ENCODE data around the gene E2F4.

Gene E2F4

DNA sequence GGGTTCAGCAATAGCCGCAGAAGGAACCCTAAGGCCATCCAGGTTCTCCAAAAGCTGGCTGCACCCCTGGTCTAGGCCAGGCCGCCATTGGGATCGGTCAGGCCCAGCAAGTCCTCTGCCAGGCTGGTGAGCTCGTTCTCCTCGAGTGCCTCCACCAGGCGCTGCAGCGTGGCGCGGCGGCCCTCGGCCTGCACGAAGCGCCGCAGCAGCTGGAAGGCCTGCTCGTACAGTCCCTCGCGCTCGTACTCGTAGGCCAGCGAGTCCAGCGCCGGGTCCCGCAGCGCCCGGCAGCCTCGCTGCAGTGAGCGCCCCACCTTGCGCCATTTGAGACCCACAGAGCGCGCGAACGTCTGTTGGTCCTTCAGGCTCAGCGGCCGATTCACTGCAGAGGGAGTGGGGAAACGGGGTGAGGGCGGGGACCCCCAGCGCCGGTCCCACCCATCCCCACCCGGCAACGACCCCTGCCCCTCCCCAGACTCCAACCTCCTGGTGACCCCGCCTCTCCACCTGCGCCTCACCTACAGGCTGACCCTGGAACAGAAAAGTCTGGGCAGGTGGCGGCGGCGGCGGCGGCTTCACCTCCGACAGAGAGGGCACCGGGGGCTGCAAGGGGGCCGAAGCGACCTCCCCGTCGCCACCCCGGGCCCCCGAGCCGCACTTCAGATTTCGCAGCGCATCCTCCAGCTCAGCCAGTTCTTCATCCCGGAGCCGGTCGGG, 37.2 kb upstream of the E2F4 start:
- H3K4me3 ChIP-seq (ENCODE audit: control insufficient read depth, low read depth, low read length) = no peak overlapping the region
- TF ChIP-seq, protein P1, sequence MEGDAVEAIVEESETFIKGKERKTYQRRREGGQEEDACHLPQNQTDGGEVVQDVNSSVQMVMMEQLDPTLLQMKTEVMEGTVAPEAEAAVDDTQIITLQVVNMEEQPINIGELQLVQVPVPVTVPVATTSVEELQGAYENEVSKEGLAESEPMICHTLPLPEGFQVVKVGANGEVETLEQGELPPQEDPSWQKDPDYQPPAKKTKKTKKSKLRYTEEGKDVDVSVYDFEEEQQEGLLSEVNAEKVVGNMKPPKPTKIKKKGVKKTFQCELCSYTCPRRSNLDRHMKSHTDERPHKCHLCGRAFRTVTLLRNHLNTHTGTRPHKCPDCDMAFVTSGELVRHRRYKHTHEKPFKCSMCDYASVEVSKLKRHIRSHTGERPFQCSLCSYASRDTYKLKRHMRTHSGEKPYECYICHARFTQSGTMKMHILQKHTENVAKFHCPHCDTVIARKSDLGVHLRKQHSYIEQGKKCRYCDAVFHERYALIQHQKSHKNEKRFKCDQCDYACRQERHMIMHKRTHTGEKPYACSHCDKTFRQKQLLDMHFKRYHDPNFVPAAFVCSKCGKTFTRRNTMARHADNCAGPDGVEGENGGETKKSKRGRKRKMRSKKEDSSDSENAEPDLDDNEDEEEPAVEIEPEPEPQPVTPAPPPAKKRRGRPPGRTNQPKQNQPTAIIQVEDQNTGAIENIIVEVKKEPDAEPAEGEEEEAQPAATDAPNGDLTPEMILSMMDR (conservative IDR thresholded peaks at IDR 0.05; ENCODE audit: control insufficient read depth, insufficient read depth, low read depth, low read length) = no peak
- no peak for DNase-seq (ENCODE audit: low read depth)

DNA sequence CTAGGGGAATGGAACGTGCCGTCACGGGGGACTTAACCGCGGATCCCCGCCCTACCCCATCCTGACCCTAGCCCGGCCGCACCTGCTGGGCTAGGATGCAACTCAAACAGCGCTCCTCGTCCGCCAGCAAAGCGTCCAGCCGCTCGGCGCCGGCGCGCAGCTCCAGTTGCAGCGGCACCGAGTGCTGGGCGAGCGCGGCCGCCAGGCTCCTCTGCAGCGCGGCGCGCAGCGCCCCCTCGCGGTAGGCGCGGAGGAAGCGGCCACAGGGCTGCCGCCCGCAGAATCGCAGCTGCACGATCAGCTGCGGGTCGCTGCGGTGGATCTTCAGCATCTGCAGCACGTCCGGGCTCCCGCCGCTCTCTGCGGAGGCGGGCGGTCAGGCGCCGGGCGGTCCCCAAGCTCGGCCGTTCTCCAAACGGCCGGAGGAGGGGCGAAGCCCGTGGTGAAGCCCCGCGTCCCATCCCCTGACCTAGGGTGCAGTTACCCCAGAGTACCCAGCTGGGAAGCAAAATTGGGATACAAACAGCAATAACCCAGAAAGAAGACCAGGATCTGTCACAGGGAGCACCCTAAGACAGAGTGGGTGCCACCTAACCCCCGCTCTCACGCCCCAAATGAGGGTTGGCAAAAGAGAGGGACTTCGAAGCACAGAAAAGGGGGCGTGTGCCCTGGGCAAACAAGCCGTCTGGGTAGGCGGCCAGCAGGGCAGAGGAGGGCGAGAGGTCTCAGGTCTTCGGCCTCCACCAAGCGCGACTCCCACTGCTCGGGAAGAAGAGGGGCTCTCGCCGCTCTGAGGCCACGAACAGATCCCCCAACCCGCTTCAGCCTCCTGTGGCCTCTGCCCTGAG, 36.4 kb upstream of the E2F4 start:
- H3K4me3 ChIP-seq (ENCODE audit: control insufficient read depth, low read depth, low read length) = no peak overlapping the region
- DNase-seq (ENCODE audit: low read depth) = peak; percentile 67
- TF ChIP-seq, protein P1 (conservative IDR thresholded peaks at IDR 0.05; ENCODE audit: control insufficient read depth, insufficient read depth, low read depth, low read length) = peak; percentile 50

DNA sequence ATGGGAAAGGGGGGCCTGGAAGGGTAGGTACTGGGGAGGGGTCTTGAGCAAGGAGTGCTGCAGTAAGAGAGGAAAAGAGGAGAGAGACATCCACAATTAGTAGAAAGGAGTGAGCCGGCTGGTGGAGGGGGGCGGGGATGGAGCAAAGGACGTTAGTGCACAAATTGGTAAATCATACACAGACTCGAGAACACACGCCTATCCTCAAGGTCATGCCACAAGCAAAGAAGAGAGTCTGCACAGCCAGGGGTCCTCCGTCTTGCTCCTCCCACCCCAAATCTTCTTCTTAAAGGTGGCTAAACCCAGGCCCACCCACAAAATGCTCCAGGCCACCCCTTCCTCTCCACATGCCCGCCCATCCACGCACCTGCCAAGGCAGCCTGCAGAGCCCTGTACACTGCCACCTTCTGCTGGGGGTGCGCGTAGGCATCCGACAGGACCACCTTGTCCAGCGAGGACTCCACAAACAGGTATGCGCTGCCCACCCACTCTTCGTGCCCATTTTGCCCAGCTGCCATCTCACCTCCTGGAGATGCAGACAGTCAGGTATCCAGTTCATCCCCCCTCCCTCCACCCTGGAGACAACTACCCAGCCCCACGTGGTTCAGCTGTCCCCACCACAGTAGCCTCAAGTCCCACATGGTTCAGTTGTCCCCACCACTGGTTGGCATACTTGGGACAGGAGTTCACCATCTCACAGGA, 35.7 kb upstream of the E2F4 start:
- TF ChIP-seq, protein P1 (conservative IDR thresholded peaks at IDR 0.05; ENCODE audit: control insufficient read depth, insufficient read depth, low read depth, low read length) = no peak
- no peak for DNase-seq (ENCODE audit: low read depth)
- H3K4me3 ChIP-seq (ENCODE audit: control insufficient read depth, low read depth, low read length) = no peak overlapping the region

DNA sequence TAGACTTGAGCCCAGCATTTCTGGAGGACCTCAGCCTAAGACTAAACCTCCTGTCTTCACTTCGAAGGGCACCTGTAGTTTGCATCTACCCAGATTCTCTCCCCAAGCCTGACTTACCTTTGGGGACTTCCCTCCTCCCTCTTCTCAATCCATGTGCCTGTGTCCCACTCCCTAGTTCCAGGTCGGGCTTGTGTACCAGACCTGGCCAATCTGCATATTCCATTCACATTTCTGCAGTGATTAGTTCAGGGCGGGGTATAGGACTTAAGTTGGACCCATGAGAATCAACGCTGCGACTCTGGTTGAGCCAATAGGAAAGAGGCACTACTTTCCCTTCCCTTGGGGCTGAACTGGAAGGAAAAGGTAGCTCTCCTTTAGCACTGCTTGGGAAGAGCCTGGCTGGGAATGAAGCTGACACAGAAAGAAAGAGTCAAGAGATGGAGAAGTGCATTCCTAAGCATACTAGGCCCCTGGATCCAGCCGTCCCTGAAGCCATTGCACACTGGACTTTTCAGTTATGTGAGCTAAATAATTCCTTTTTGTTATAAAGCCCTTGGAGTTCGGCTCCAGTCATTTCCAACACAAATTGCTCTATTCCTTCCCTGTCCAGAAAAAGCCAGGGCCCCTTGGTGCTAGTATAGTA, 34.7 kb upstream of the E2F4 start:
- H3K4me3 ChIP-seq (ENCODE audit: control insufficient read depth, low read depth, low read length) = no peak overlapping the region
- TF ChIP-seq, protein P1 (conservative IDR thresholded peaks at IDR 0.05; ENCODE audit: control insufficient read depth, insufficient read depth, low read depth, low read length) = no peak
- no peak for DNase-seq (ENCODE audit: low read depth)

DNA sequence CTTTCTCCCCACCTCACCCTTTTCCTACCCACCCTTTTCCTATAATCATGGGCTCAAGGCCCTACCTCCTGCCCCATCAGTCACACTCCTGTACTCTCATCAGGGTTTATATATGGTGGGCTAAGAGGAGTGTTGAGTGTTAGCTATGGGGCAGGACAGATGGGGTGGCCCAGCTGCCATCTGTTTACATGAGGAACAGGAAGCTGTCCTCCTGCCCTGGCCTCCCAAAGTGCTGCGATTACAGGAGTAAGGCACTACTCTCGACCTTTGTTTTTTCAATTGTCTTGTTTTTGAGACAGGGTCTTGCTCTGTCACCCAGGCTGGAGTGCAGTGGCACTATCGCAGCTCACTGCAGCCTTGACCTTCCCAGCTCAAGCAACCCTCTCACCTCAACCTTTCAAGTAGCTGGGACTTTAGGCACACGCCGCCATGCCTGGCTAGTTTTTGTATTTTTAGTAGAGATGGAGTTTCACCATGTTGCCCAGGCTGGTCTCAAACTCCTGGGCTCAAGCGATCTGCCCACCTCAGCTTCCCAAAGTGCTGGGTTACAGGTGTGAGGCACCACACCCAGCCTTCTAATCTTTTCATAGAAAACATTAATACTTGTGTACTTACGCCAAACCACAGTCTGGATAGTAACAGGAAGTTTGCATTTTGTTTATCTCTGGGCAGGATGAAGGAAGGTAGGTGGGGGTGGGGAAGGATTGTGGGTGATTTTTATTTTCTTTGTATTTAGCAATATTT, 33.9 kb upstream of the E2F4 start:
- H3K4me3 ChIP-seq (ENCODE audit: control insufficient read depth, low read depth, low read length) = no peak overlapping the region
- TF ChIP-seq, protein P1 (conservative IDR thresholded peaks at IDR 0.05; ENCODE audit: control insufficient read depth, insufficient read depth, low read depth, low read length) = no peak
- no peak for DNase-seq (ENCODE audit: low read depth)

All from fibroblast of mammary gland (primary cell).